Naive thymus-derived CD4-positive, alpha-beta T cell (primary cell): ENCODE measurements around the gene MAP3K12. TPM values are rescaled to one million over a fixed set of nuclear protein-coding genes. Genes with fewer than 3 reads are reported as not detected.

Experiments used
- ATAC-seq: fragments of 150-1000 bp; cut with Tn5 transposase; 2 replicates; pipeline ENCODE4 v1.10.0; 2021; ENCODE audit warnings: mild to moderate bottlenecking, moderate library complexity
- CTCF ChIA-PET: fragments of 350-600 bp; sonication (Branson Sonifier 250); formaldehyde crosslinking; loops from one replicate; lab custom pipeline; 2021; ENCODE audit warnings: antibody characterized with exemption; lab: Charles Lee
- POLR2A ChIA-PET: fragments of 350-600 bp; sonication (Branson Sonifier 250); formaldehyde crosslinking; loops from one replicate; lab custom pipeline; 2021; ENCODE audit warnings: antibody characterized with exemption, inconsistent platforms; lab: Charles Lee
- DNase-seq, 9 donors: peaks; one replicate each; pipeline versions ENCODE4 v3.0.0 to v3.0.0-alpha.2; 2020 to 2022; ENCODE audit warnings: mixed read lengths in 1 of 9
- H3K27ac ChIP-seq: one replicate; pipeline ENCODE4 v1.7.0; 2013; ENCODE audit warnings: mild to moderate bottlenecking, low read depth, low read length, moderate library complexity
- H3K27me3 ChIP-seq, 2 donors: one replicate each; pipeline ENCODE4 v1.7.0; 2013; ENCODE audit warnings: low read length in 2 of 2, mild to moderate bottlenecking in 2 of 2, moderate library complexity in 2 of 2; ENCODE audit not compliant: control insufficient read depth in 2 of 2, insufficient read depth in 2 of 2
- H3K36me3 ChIP-seq, 3 experiments: 1 replicate in 2 of 3; 2 replicates in 1 of 3; pipeline ENCODE4 v1.7.0; 2013; ENCODE audit warnings: low read length in 3 of 3, mild to moderate bottlenecking in 3 of 3, moderate library complexity in 1 of 3; ENCODE audit not compliant: insufficient read depth in 3 of 3, control insufficient read depth in 2 of 3
- H3K4me1 ChIP-seq, 2 donors: one replicate each; pipeline ENCODE4 v1.7.0; 2013; ENCODE audit warnings: low read length in 2 of 2, mild to moderate bottlenecking in 2 of 2, moderate library complexity in 1 of 2; ENCODE audit not compliant: control insufficient read depth in 2 of 2, insufficient read depth in 2 of 2
- H3K4me3 ChIP-seq: 2 replicates; pipeline ENCODE4 v1.7.0; 2013; ENCODE audit warnings: mild to moderate bottlenecking, low read length
- H3K9me3 ChIP-seq, 3 experiments: 1 replicate in 2 of 3; 2 replicates in 1 of 3; pipeline ENCODE4 v1.7.0; 2013; ENCODE audit warnings: low read length in 3 of 3; ENCODE audit not compliant: control insufficient read depth in 2 of 3
- H3K27ac Mint-ChIP-seq, 9 donors: one replicate each; pipeline ENCODE4 v1.8.0; 2020 to 2022; ENCODE audit warnings: mixed read lengths in 9 of 9, mild to moderate bottlenecking in 8 of 9, moderate library complexity in 5 of 9, inconsistent platforms in 2 of 9
- H3K27me3 Mint-ChIP-seq, 5 donors: one replicate each; pipeline ENCODE4 v1.8.0; 2021 to 2022; ENCODE audit warnings: mixed read lengths in 5 of 5, mild to moderate bottlenecking in 1 of 5
- H3K36me3 Mint-ChIP-seq, 5 donors: one replicate each; pipeline ENCODE4 v1.8.0; 2020 to 2022; ENCODE audit warnings: mixed read lengths in 5 of 5, mild to moderate bottlenecking in 3 of 5, inconsistent platforms in 1 of 5
- H3K4me1 Mint-ChIP-seq, 7 donors: one replicate each; pipeline ENCODE4 v1.8.0; 2020 to 2022; ENCODE audit warnings: mixed read lengths in 7 of 7, mild to moderate bottlenecking in 3 of 7, inconsistent platforms in 1 of 7
- H3K4me3 Mint-ChIP-seq, 10 donors: one replicate each; pipeline ENCODE4 v1.8.0; 2020 to 2022; ENCODE audit warnings: mild to moderate bottlenecking in 10 of 10, mixed read lengths in 10 of 10, moderate library complexity in 6 of 10, inconsistent platforms in 2 of 10
- H3K9me3 Mint-ChIP-seq, 11 donors: one replicate each; pipeline ENCODE4 v1.8.0; 2020 to 2022; ENCODE audit warnings: mixed read lengths in 11 of 11, mild to moderate bottlenecking in 4 of 11, inconsistent platforms in 1 of 11, moderate library complexity in 1 of 11
- intact Hi-C, 2 donors: fragments of 100-400 bp; cut with micrococcal nuclease; formaldehyde crosslinking; loops; one replicate each; pipeline ENCODE4 v1.15.1; 2023
- polyA plus RNA-seq, 2 donors: library from polyadenylated mRNA; unstranded; fragments of 300-500 nt; fragmentation: Illumina TruSeq; gene quantifications; one replicate each; pipeline ENCODE4 v1.2.3, GENCODE V29; 2021
- total RNA-seq, 6 experiments: library from RNA in 5 of 6; stranded (reverse) in 5 of 6; gene quantifications; 1 replicate in 5 of 6; 2 replicates in 1 of 6; pipeline ENCODE4 v1.2.3 and lab custom pipeline; 2021 to 2026

Gene MAP3K12
- total and polyA plus RNA-seq, 7 experiments from 2014 or later, result 4.9 to 29.7 (median 22.8) TPM

DNA sequence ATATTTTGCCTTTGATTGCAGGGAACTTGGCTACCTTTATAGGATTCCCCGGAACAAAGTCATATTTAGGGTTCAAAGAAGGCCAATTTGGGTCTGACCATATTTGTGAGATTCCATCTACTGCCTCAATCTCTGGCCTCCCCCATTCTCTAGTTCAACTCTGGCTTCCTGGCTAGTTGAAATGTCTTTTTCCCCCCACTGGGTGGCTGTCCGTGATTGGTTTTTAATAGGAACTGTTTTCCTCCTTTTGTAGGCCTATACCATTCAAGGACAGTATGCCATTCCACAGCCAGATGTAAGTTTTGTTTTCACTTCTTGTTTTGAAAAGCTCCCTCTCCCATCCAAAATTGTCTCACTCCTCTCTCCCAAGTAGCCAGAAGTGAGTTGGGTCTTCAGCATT is 33.6 kb downstream of the MAP3K12 start:
- no peaks in the 10 kb centered on the region for H3K27me3 ChIP-seq
- H3K36me3 ChIP-seq, result peaks cover 62 to 99% (median 88%) of the 10 kb centered on the region in 3 experiments
- Mint-ChIP-seq H3K9me3 (no peaks in the 10 kb centered on the region), H3K36me3 (peaks cover 16 to 61% (median 49%) of the 10 kb centered on the region in 5 donors), H3K4me3 (no peak overlapping the region), H3K27me3 (no peaks in the 10 kb centered on the region), H3K4me1 (peaks cover 18 to 47% (median 39%) of the 10 kb centered on the region in 7 donors), H3K27ac (peak overlapping the region in 5 of 9 donors; percentile 28 to 59 (median 45))
- H3K4me1 ChIP-seq, result no peaks in the 10 kb centered on the region
- ChIA-PET CTCF (no interaction called here), POLR2A (interaction anchor here (0.7 kb wide), 1 partner anchor 10 kb away, joined by 3 read pairs; no protein-coding TSS in a partner anchor)
- no peaks in the 10 kb centered on the region for H3K9me3 ChIP-seq
- DNase-seq (no peak), ATAC-seq (no peak)
- intact Hi-C loops, result no loop called here
- no peak overlapping the region for H3K27ac ChIP-seq
- no peak overlapping the region for H3K4me3 ChIP-seq

DNA sequence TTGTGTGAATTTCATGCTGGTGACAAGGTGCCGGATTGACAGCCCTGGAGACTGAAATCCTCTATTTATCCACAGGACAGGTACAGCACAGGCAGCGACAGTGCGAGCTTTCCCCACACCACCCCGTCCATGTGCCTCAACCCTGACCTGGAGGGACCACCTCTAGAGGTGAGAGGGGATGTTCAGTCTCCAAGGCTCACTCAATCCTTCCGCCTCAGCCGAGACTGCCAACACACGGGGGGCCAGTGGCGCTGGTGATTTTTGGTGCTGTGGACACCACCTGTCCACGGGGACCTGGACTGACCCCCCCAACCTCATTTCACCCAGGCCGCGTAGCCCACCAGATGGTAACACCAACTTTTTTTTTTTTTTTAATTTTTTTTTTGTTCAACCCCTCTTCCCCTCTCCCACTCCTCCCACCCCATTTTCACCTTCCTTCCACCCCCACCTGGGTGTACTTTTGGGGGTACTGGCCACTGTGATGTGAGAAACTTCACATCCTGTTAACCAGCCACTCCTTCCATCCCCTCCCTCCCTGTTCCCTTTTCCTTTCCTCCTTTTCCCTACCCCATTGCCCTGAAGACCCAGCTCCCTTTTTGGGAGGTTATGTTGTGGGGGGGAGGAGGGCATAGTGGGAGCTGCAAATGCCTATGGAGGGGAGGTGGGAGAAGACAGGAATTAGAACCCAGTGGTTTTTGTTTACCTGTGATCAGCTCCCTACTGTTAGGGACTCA is 34.4 kb downstream of the MAP3K12 start:
- no peaks in the 10 kb centered on the region for H3K9me3 Mint-ChIP-seq
- peak overlapping the region in 6 of 9 donors; percentile 33 to 72 (median 47) for H3K27ac Mint-ChIP-seq
- Histone ChIP-seq H3K27me3 (no peaks in the 10 kb centered on the region), H3K36me3 (peaks cover 66 to 99% (median 92%) of the 10 kb centered on the region in 3 experiments), H3K9me3 (no peaks in the 10 kb centered on the region), H3K4me3 (no peak overlapping the region), H3K27ac (peak overlapping the region; percentile 37), H3K4me1 (no peaks in the 10 kb centered on the region)
- H3K4me3 Mint-ChIP-seq, result no peak overlapping the region
- ATAC-seq, result peak; percentile 13
- H3K4me1 Mint-ChIP-seq, result peaks cover 26 to 53% (median 47%) of the 10 kb centered on the region in 7 donors
- ChIA-PET CTCF (interaction anchor here (1.0 kb wide), 1 partner anchor 10 kb away, joined by 3 read pairs; no protein-coding TSS in a partner anchor), POLR2A (interaction anchor here (1.2 kb wide), 1 partner anchor 12 kb away, joined by 3 read pairs; no protein-coding TSS in a partner anchor)
- H3K36me3 Mint-ChIP-seq, result peaks cover 19 to 66% (median 51%) of the 10 kb centered on the region in 5 donors
- intact Hi-C loops, result no loop called here
- DNase-seq, result no peak
- H3K27me3 Mint-ChIP-seq, result no peaks in the 10 kb centered on the region

DNA sequence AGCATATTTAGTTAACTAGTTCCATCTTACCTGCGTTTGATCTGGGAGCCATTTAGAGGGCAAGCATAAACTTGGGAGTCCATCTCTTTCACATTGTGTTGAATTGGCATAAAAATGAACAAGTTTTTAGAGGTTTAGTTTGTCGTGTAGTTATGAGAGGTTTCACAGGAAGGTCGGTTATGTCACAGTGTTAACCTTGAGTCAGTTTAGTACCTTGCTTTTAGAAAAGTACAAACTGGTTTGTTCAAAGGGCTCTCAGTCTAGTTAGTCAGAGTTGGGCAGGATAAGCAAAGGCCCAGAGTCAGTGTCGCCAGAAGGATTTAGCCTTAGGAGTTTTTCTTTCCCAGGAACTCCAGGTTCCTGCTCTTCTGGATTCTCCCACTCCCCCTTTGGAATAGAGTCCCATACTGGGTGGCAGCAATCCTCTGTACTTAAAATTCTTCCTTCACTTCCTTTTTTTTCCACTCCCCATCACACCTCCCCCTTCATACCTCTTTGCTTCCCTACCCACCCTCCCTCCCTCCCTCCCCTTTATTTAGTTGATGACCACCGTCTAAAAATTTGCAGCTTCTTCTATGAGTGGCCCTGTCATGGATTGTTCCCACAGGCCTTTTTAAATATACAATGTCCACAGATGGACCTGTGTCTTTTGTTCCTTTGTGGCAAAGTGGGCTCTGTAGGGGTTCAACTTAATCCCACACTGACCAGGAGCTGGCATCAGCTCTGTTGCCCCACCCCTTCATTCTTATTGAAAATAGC is 35.3 kb downstream of the MAP3K12 start:
- Histone ChIP-seq H3K36me3 (peaks cover 71 to 98% (median 98%) of the 10 kb centered on the region in 3 experiments), H3K4me1 (no peaks in the 10 kb centered on the region), H3K4me3 (no peak overlapping the region), H3K9me3 (no peaks in the 10 kb centered on the region), H3K27ac (peak overlapping the region; percentile 7), H3K27me3 (no peaks in the 10 kb centered on the region)
- intact Hi-C loops, result no loop called here
- peaks cover 29 to 58% (median 52%) of the 10 kb centered on the region in 7 donors for H3K4me1 Mint-ChIP-seq
- POLR2A ChIA-PET, result interaction anchor here (0.5 to 1.3 kb wide), 4 partner anchors 11 to 258 kb away, joined by 3 read pairs; no protein-coding TSS in a partner anchor
- no peak for DNase-seq
- no peak overlapping the region for H3K4me3 Mint-ChIP-seq
- no peaks in the 10 kb centered on the region for H3K9me3 Mint-ChIP-seq
- no peak overlapping the region for H3K27ac Mint-ChIP-seq
- CTCF ChIA-PET, result interaction anchor here (1.0 kb wide), 1 partner anchor 11 kb away, joined by 3 read pairs; no protein-coding TSS in a partner anchor
- ATAC-seq, result no peak
- H3K36me3 Mint-ChIP-seq, result peaks cover 19 to 72% (median 55%) of the 10 kb centered on the region in 5 donors
- no peaks in the 10 kb centered on the region for H3K27me3 Mint-ChIP-seq

DNA sequence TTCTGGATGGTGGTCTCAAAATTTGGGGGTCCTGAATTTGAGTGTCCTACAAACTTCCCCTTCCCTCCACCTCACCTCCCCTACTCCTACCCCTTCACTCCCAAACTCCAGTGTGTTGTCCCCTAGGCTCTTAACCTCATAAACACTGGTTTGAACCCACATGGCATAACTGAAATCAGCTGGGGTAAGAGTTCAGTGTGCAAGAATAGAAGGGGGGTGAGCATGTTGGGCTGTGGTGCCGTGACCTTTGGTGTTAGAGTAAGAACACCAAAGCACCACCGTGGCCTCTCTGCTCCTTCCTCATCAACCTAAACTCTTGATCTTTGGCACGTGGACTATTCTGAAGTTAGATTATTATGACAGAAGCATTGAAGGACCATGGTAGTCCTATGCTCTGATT is 36.3 kb downstream of the MAP3K12 start:
- no peak overlapping the region for H3K4me3 ChIP-seq
- H3K9me3 ChIP-seq, result no peaks in the 10 kb centered on the region
- no peaks in the 10 kb centered on the region for H3K9me3 Mint-ChIP-seq
- no peaks in the 10 kb centered on the region for H3K27me3 ChIP-seq
- peaks cover 29 to 60% (median 54%) of the 10 kb centered on the region in 7 donors for H3K4me1 Mint-ChIP-seq
- no peak for ATAC-seq
- H3K27ac ChIP-seq, result no peak overlapping the region
- H3K4me1 ChIP-seq, result no peaks in the 10 kb centered on the region
- DNase-seq, result no peak
- no peak overlapping the region for H3K27ac Mint-ChIP-seq
- H3K4me3 Mint-ChIP-seq, result no peak overlapping the region
- peaks cover 76 to 98% (median 93%) of the 10 kb centered on the region in 3 experiments for H3K36me3 ChIP-seq
- ChIA-PET CTCF (no interaction called here), POLR2A (interaction anchor here (1.3 kb wide), 1 partner anchor 28 kb away, joined by 3 read pairs; no protein-coding TSS in a partner anchor)
- H3K27me3 Mint-ChIP-seq, result no peaks in the 10 kb centered on the region
- peaks cover 15 to 66% (median 52%) of the 10 kb centered on the region in 5 donors for H3K36me3 Mint-ChIP-seq
- intact Hi-C loops, result no loop called here

DNA sequence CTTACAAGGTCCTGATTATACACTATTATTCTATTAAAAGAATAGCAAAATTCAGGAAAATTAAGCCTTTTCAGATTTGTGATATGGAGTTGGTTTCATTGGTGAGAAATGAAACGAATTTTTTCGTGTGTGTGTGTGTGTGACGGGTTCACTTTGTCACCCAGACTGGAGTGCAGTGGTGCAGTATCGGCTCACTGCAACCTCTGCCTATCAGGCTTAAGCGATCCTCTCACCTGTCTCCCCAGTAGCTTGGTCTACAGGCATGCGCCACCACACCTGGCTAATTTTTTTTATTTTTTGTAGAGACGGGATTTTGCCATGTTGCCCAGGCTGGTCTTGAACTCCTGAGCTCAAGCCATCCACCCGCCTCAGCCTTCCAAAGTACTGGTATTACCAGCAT is 37.7 kb downstream of the MAP3K12 start:
- no peak overlapping the region for H3K4me3 Mint-ChIP-seq
- no peak for DNase-seq
- no peak for ATAC-seq
- no peaks in the 10 kb centered on the region for H3K9me3 ChIP-seq
- H3K9me3 Mint-ChIP-seq, result no peaks in the 10 kb centered on the region
- ChIA-PET POLR2A (interaction anchor here (1.0 to 1.1 kb wide), 2 partner anchors 12 to 38 kb away, joined by 3 to 4 read pairs; partner anchors contain the start of gene MAP3K12), CTCF (no interaction called here)
- H3K4me1 ChIP-seq, result no peaks in the 10 kb centered on the region
- H3K27me3 Mint-ChIP-seq, result no peaks in the 10 kb centered on the region
- H3K4me3 ChIP-seq, result no peak overlapping the region
- H3K36me3 ChIP-seq, result peaks cover 76 to 98% (median 90%) of the 10 kb centered on the region in 3 experiments
- H3K27ac ChIP-seq, result no peak overlapping the region
- peaks cover 29 to 57% (median 47%) of the 10 kb centered on the region in 7 donors for H3K4me1 Mint-ChIP-seq
- intact Hi-C loops, result no loop called here
- peaks cover 15 to 59% (median 45%) of the 10 kb centered on the region in 5 donors for H3K36me3 Mint-ChIP-seq
- H3K27ac Mint-ChIP-seq, result peak overlapping the region in 2 of 9 donors; percentile 51 to 67
- no peaks in the 10 kb centered on the region for H3K27me3 ChIP-seq

DNA sequence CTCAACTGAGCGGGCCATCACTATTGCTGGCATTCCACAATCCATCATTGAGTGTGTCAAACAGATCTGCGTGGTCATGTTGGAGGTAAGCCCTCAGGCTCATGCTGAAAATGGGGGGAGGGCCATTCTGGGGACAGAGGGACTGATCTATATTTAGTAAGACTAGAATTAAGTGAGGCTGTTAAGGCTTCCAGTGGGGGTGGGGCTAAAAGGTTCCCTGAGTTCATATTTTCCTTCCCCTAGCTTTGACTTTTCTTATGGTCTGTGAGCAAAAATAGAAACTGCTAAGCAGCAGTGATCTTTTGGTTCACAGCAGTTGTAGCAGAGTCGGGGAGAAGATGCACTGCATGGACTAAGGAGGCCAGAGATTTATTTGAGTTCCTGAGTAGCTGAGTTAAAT is 38.2 kb downstream of the MAP3K12 start:
- peaks cover 15 to 55% (median 40%) of the 10 kb centered on the region in 5 donors for H3K36me3 Mint-ChIP-seq
- CTCF ChIA-PET, result no interaction called here
- Histone ChIP-seq H3K27me3 (no peaks in the 10 kb centered on the region), H3K27ac (no peak overlapping the region), H3K4me3 (no peak overlapping the region), H3K4me1 (no peaks in the 10 kb centered on the region), H3K36me3 (peaks cover 73 to 98% (median 90%) of the 10 kb centered on the region in 3 experiments), H3K9me3 (no peaks in the 10 kb centered on the region)
- H3K27ac Mint-ChIP-seq, result peak overlapping the region in 5 of 9 donors; percentile 27 to 75 (median 51)
- POLR2A ChIA-PET, result interaction anchor here (1.0 to 1.1 kb wide), 2 partner anchors 13 to 38 kb away, joined by 3 to 4 read pairs; partner anchors contain the start of gene MAP3K12
- H3K4me3 Mint-ChIP-seq, result no peak overlapping the region
- DNase-seq (no peak), ATAC-seq (no peak)
- peaks cover 27 to 54% (median 42%) of the 10 kb centered on the region in 7 donors for H3K4me1 Mint-ChIP-seq
- no peaks in the 10 kb centered on the region for H3K27me3 Mint-ChIP-seq
- intact Hi-C loops, result no loop called here
- H3K9me3 Mint-ChIP-seq, result no peaks in the 10 kb centered on the region
